Hematopoietic multipotent progenitor cell (in vitro differentiated cells): ENCODE measurements around the gene ERBB4. TPM values are rescaled to one million over a fixed set of nuclear protein-coding genes. Genes with fewer than 3 reads are reported as not detected.

Experiments used
- DNase-seq, 3 donors: peaks; one replicate each; pipeline ENCODE4 v3.0.0-alpha.2; 2011 to 2015; ENCODE audit warnings: low read depth in 2 of 3, low spot score in 2 of 3
- total RNA-seq: library from RNA; depleted of rRNA; stranded (reverse); fragments of >200 nt; gene quantifications from one replicate; pipeline ENCODE4 v1.2.3, GENCODE V29; 2012

Gene ERBB4
- total RNA-seq, 1 donor: not detected

DNA sequence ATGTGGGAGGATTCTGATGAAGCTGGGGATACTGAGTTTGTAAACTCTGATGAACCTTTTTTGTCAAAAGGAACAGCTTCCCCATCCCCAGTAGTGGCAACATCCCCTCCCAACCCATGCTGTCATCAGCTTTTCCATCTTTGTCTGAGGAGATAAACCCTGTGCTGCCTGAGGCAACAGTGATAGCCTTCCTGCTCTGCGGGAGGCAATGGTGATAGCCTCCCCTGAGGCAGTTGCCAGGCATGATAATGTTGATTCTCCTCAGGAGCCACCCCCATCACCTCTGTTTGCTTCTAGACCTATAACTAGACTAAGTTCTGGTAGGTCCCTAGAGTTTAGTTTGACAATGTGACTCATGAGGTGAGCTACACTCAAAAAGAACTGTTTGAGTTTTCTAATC lies 97.5 kb downstream of the ERBB4 start:
- no peak for DNase-seq

- DNase-seq: no peak
Measured at GRCh38 chr2:212428681-212429478, 109.7 kb downstream of the ERBB4 start.

DNA sequence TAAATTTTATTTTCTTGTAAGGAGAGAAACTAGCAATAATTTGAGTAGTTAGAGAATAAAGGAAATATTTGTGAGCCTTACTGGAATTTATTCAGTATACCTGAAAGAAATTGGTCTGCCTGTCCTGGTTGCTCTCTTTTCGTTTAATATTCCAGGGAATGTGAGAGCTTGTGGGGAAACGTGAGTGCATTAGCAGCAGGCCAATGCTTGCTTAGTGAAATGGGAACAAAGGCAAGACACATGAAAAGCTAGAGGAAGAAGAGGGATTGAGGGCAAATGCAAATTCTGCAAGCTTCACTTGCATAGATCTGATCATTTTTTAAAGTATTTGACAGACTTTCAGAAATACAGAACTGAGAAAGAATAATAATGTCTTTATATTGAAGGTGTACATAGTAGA lies 111.0 kb downstream of the ERBB4 start:
- DNase-seq: no peak

- DNase-seq: no peak
Measured at GRCh38 chr2:212426637-212427412, 111.8 kb downstream of the ERBB4 start.

DNA sequence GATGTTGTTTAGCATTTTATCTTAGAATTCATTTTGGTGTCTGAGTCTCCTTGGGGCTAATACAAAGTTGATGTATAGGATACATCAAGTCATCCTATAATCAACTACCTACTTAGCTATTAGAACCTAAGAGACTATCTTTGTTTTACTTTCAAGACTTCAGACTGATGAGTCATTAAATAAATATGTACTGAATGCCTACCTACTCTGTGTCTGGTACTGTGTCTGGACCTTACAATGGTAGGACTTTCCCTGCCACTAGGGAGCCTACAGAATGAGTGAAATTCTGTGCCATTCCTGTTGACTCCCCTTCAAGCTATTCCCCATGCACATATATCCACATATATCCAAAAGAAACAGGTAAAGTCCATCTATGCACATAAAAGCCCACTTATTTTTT lies 114.5 kb downstream of the ERBB4 start:
- no peak for DNase-seq

DNA sequence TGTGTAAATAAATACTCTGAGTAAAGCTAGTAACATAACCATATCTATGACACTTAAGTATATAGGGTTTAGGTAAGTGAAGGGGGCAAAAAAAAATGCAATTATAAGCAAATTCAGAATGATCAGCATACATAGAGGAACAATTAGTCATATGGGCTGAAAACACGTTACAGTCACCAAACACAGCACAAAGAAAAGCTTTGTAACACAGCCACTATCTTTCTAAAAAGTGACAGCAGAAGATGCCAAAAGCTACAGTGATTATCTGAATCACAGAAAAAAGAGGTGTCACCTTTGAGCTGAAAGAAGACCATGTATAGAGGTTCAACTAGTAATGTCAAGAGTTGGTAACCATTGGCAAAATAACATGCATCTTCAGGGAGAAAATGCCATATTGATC lies 115.5 kb downstream of the ERBB4 start:
- no peak for DNase-seq

DNA sequence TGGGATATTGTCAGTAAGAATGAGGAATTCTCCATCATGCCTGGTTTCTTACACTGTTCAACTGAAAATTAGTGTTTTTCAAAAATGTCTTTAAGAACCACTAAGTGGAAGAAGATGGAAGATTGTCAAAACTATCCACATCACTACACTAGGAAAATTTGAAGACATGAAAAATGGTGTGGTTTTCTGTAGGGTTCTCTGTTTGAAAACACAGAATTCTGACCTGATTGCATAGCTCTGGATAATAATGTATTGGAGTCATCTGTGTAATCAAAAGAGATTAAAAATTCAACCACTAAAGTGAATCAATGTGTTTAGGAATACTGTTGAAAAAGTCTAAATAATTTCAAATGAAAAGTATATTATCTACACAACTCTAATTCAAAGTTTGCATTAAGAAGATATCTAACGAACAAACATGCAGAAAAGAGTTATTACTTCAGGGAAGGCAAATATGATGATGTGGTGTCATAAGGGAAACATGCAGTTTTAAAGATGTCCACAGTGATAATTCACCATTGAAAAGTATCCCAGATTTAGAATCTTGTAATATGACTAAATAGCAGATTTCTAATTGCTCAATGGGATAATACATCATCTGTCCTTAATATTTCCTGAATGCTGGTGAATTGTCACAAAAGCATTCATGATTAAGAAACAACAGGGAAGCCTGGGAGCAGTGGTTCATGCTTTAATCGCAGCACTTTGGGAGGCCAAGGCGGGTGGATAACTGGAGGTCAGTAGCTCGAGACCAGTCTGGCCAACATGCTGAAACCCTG lies 116.9 kb downstream of the ERBB4 start:
- DNase-seq: no peak

DNA sequence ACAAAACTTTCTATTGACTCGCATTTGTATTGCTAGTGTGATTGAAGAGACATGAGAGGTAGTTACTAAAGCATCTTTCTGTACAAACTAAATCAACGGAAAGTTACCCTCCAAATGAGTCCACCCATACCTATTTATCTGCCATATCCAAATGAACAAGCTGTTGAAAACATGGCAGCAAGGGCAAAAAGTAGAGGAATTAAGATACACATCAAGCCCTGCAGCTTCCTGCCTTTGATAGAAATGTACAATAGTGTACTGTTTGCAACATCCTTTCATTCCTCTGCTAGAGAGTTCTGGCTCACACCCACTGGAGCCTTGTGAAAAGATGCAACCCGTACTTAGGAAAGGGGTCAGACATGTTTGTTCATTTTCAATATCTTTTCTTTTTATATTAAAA lies 122.5 kb downstream of the ERBB4 start:
- DNase-seq: no peak

- no peak for DNase-seq
Measured at GRCh38 chr2:212414767-212415211, 123.8 kb downstream of the ERBB4 start.

DNA sequence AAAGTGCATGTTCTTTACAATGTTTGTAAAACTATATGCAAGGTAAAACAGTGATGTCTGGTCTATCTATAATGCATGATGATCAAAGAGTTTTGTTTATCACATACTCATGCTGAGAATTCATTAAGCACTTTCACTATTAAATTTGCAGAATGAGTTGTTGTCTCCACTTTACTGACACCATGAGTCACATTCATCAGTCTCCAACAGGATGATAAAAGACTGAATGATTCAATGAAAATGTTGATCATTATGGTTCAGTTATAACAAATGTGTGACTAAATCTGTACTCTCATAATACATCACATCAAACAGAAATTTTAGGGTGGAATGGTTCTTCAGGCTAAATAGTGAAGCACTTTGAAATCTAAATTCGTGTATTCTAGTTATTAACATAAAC lies 129.0 kb downstream of the ERBB4 start:
- no peak for DNase-seq

DNA sequence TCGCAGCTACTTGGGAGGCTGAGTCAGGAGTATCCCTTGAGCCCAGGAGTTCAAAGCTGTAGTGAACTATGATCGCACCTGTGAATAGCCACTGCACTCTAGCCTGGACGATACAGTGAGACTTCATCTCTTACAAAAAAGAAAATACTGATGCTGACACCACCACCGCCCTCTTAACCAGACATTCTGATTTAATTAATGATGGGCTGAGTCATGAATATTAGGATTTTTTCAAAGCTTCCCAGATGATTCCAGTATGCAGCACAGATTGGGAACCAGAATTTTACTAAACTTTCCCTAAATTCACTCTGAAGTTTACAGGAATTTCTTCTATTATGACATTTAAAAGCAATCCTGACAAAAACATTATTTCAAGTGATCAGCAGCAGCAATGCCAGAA lies 130.1 kb downstream of the ERBB4 start:
- DNase-seq: no peak

DNA sequence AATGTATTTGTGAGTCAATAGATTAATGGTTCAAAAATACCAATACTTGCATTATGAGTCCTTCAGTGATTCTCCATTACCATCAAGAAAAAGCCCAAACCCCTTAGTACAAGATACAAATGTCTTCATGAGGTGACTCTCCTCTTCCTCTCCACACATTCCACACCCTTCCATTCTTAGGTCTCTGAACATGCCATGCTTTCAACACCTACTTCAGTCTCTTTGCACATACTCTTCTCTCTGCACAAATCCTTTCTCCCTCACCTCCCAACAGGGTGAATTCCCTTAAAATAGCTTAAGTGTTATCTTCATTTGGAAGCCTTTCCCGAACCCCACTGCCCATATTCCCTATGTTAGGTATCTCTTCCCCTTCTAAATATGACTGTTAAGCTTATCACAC lies 131.9 kb downstream of the ERBB4 start:
- DNase-seq: no peak

GRCh38 chr2:212402316-212402715 lies 136.3 kb downstream of the ERBB4 start:
- DNase-seq: no peak

- DNase-seq: no peak
Measured at GRCh38 chr2:212398316-212398715, 140.3 kb downstream of the ERBB4 start.

- no peak for DNase-seq
Measured at GRCh38 chr2:212392544-212392943, 146.1 kb downstream of the ERBB4 start.

GRCh38 chr2:212392043-212392442 lies 146.6 kb downstream of the ERBB4 start:
- DNase-seq: no peak

DNA sequence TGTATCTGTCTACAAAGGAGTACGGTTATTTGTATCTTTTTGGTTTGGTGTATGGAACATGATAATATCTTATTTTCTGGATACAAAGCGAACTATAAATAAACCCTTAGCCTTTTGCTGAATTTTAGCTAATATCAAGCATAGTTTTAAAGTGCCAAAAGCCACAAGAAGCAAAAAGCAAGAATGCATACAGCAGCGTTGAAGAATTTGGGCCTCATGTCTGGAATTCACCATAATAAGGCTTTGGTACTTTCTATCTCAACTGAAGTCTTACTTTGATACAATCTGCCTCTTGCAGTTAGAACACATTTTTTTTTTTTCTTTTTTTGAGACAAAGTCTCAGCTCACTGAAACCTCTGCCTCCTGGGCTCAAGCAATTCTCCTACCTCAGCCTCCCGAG lies 151.5 kb downstream of the ERBB4 start:
- DNase-seq: no peak

DNA sequence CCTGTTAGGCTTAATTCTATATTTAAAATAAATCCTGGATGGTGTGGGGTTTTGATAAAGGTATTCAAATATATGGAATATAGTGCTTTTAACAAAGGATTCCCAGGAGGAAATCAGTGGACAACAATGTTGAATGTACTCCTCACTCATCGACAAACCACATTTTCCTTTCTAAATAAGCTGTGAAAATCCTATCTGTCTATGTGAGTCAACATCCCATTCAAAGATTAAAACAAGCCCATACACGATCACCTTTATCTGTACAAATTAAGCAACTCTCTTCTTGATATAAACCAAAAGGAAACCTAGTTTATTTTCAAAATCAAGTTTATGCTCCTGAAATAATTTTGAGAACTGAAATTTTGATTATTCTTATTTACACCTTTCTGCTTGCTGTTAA lies 153.4 kb downstream of the ERBB4 start:
- DNase-seq: no peak

- DNase-seq: no peak
Measured at GRCh38 chr2:212384027-212384426, 154.6 kb downstream of the ERBB4 start.

DNA sequence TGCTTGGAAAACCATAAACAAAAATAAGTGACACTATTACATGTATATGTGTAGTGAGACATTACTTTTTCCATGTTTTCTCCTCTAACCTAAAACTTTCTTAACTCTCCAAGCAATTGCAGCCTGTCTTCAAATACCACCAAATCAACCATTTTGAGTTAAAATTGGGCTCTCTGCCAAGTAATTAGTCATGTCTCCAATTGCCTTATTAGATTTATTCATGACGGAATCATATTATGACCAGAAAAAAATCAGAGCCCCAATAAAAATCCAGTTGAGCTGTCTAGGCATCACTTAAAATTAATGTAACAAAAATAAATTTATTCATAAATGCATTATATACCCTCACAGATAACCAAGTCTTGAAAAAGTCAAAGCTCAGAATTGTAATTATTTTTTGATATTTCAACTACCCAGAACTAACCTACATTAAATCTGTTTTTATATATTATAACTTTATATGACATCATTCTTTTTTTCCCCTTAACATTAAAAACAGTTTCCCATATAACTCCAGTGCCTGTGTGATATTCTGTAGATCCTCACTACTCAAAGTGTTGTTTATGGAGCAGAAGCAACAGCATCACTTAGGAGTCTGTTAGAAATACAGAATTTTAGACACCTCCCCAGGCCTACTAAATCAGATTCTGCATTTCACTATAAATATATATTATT lies 157.0 kb downstream of the ERBB4 start:
- DNase-seq: no peak

- DNase-seq: no peak
Measured at GRCh38 chr2:212379103-212379502, 159.5 kb downstream of the ERBB4 start.
